ENCODE results near the gene SLC35C1.
A peak's percentile ranks its signal among the peaks of the same experiment; 100 is the strongest.

The SLC35C1 gene

GRCh38 chr11:45844822-45845578, 40.1 kb downstream of the SLC35C1 start:
- DNase-seq: no peak

- no peak for DNase-seq
These were observed 41.3 kb downstream of the SLC35C1 start for GRCh38 chr11:45846174-45846675.

GRCh38 chr11:45846974-45847910, 42.3 kb downstream of the SLC35C1 start, which contains the start of gene CRY2:
CRY2 (plus strand) TSS chr11:45847475; CDS start chr11:45847491, 16 bp downstream.
- DNase-seq: peak; percentile 94 to 100 (median 99)

- DNase-seq: peak in 12 of 51 donors; percentile 13 to 65 (median 42)
These were observed 43.0 kb downstream of the SLC35C1 start for GRCh38 chr11:45847911-45848316.

GRCh38 chr11:45848654-45849081, 43.7 kb downstream of the SLC35C1 start:
- peak in 3 of 51 donors; percentile 5 to 43 (median 13) for DNase-seq

- no peak for DNase-seq
These were observed 45.5 kb downstream of the SLC35C1 start for GRCh38 chr11:45850446-45850845.

GRCh38 chr11:45851228-45851627, 46.3 kb downstream of the SLC35C1 start:
- peak in 4 of 51 donors; percentile 5 to 15 (median 8) for DNase-seq

- peak in 23 of 51 donors; percentile 6 to 70 (median 33) for DNase-seq
These were observed 47.2 kb downstream of the SLC35C1 start for GRCh38 chr11:45852018-45852711.

GRCh38 chr11:45852712-45853101, 47.8 kb downstream of the SLC35C1 start:
- peak in 2 of 51 donors; percentile 6 to 13 for DNase-seq

GRCh38 chr11:45853332-45854219, 48.6 kb downstream of the SLC35C1 start:
- peak in 25 of 51 donors; percentile 8 to 76 (median 41) for DNase-seq

GRCh38 chr11:45855308-45855707, 50.4 kb downstream of the SLC35C1 start:
- no peak for DNase-seq

GRCh38 chr11:45856044-45856468, 51.1 kb downstream of the SLC35C1 start:
- DNase-seq: no peak

GRCh38 chr11:45857961-45858474, 53.1 kb downstream of the SLC35C1 start:
- DNase-seq: peak in 25 of 51 donors; percentile 19 to 76 (median 43)

- no peak for DNase-seq
These were observed 53.9 kb downstream of the SLC35C1 start for GRCh38 chr11:45858751-45859398.

GRCh38 chr11:45859661-45860140, 54.8 kb downstream of the SLC35C1 start:
- DNase-seq: peak in 50 of 51 donors; percentile 22 to 91 (median 78)

- no peak for DNase-seq
These were observed 55.4 kb downstream of the SLC35C1 start for GRCh38 chr11:45860348-45860747.

- peak in 5 of 51 donors; percentile 21 to 53 (median 36) for DNase-seq
These were observed 56.0 kb downstream of the SLC35C1 start for GRCh38 chr11:45860764-45861510.
